ENCODE data around the gene JPH2. TPM values are rescaled to one million over a fixed set of nuclear protein-coding genes. Genes with fewer than 3 reads are reported as not detected.

JPH2 gene
- total RNA-seq, 1 donor from 2014 or later: not detected

Other genes with a start within 250 kb of the JPH2 start
- gene OSER1, start 23.6 kb upstream of the JPH2 start, total RNA-seq: 36.1 and 46.4 TPM in 2 replicates
- gene GDAP1L1, start 60.1 kb upstream of the JPH2 start, total RNA-seq: not detected in 2 replicates
- gene FITM2, start 124.0 kb upstream of the JPH2 start, total RNA-seq: 8.2 and 9.8 TPM in 2 replicates
- not detected in 2 replicates for gene R3HDML, start 149.9 kb upstream of the JPH2 start, total RNA-seq
- not detected in 2 replicates for gene HNF4A, start 168.5 kb upstream of the JPH2 start, total RNA-seq

Measured in pulmonary artery endothelial cell (primary cell).